K562 (cell line): ENCODE measurements around the gene SRD5A2. TPM values are rescaled to one million over a fixed set of nuclear protein-coding genes. Genes with fewer than 3 reads are reported as not detected.

Experiments
- ATAC-seq: fragments of 200-7000 bp; cut with Tn5 transposase; 3 replicates; pipeline ENCODE4 v1.9.1; 2020; ENCODE audit warnings: moderate library complexity
- BruUV-seq: library from RNA; stranded (reverse); fragments of 400-500 nt; replicated peaks from 2 replicates; lab custom pipeline; 2021; lab: Mats Ljungman, UMichigan
- CTCF ChIA-PET: fragments of 300-600 bp; formaldehyde crosslinking; extraction: SDS; loops from one replicate; lab custom pipeline; 2021; ENCODE audit warnings: low intra/inter-chr PET ratio; lab: Yijun Ruan, JAX
- POLR2A ChIA-PET: fragments of 300-600, 350-650 bp; sonication (Branson Sonifier 250); formaldehyde crosslinking; extraction: SDS; loops from one replicate; lab custom pipeline; 2021; ENCODE audit warnings: antibody characterized with exemption, inconsistent platforms; lab: Yijun Ruan, JAX
- DNase-seq, 4 experiments: peaks; one replicate each; pipeline versions ENCODE4 v3.0.0 to v3.0.0-alpha.2; 2011 to 2018; ENCODE audit warnings: low spot score in 3 of 4, mixed read lengths in 3 of 4; ENCODE audit errors: extremely low read depth in 1 of 4
- FAIRE-seq: peaks from 2 replicates; lab custom pipeline; 2011; peaks lifted over from hg19 to GRCh38; lab: Jason Lieb, UNC
- H2AFZ ChIP-seq: 2 replicates; pipeline ENCODE4 v1.6.0; 2011; ENCODE audit warnings: low read depth, low read length, control low read depth, inconsistent platforms
- H3K27ac ChIP-seq: fragments of 200-600 bp; 3 replicates; pipeline ENCODE4 v1.8.0; 2011; ENCODE audit warnings: low read depth, mild to moderate bottlenecking, control low read depth, inconsistent platforms, low read length, moderate library complexity, mixed read lengths; ENCODE audit errors: extremely low read depth
- H3K27me3 ChIP-seq, 2 experiments: fragments of 300-600 bp in 1 of 2; 2 replicates in 1 of 2; 3 replicates in 1 of 2; pipeline versions ENCODE4 v1.6.0 to v1.8.0; 2011; ENCODE audit warnings: inconsistent platforms in 2 of 2, low read length in 2 of 2, mild to moderate bottlenecking in 1 of 2, mixed read lengths in 1 of 2, moderate library complexity in 1 of 2; ENCODE audit not compliant: control insufficient read depth in 2 of 2, insufficient read depth in 2 of 2
- H3K36me3 ChIP-seq: fragments of 300-600 bp; 3 replicates; pipeline ENCODE4 v1.8.0; 2011; ENCODE audit warnings: mild to moderate bottlenecking, low read length, inconsistent platforms; ENCODE audit not compliant: control insufficient read depth, insufficient read depth
- H3K4me1 ChIP-seq, 2 experiments: fragments of 200-600 bp in 1 of 2; replicated peaks in 1 of 2; 2 replicates in 1 of 2; 3 replicates in 1 of 2; pipeline versions ENCODE4 v1.5.1 to v1.8.0; 2011; ENCODE audit warnings: inconsistent platforms in 2 of 2, low read length in 2 of 2, mild to moderate bottlenecking in 1 of 2, mixed read lengths in 1 of 2, moderate library complexity in 1 of 2; ENCODE audit not compliant: control insufficient read depth in 2 of 2, insufficient read depth in 2 of 2
- H3K4me2 ChIP-seq: 2 replicates; pipeline ENCODE4 v1.6.1; 2011; ENCODE audit warnings: low read length, control low read depth, inconsistent platforms, mixed read lengths; ENCODE audit not compliant: insufficient read depth
- H3K4me3 ChIP-seq: fragments of 200-600 bp; sonication (generic), shearing (Covaris generic); 2 replicates; pipeline ENCODE4 v1.5.1; 2016; ENCODE audit warnings: control low read depth, inconsistent platforms
- H3K79me2 ChIP-seq: fragments of 200-600 bp; 3 replicates; pipeline ENCODE4 v1.8.0; 2011; ENCODE audit warnings: low read length, inconsistent platforms; ENCODE audit not compliant: control insufficient read depth, insufficient read depth
- H3K9ac ChIP-seq, 2 experiments: 2 replicates each; pipeline versions ENCODE4 v1.6.0 to v1.6.1; 2011; ENCODE audit warnings: low read depth in 2 of 2, low read length in 2 of 2, control low read depth in 1 of 2, inconsistent platforms in 1 of 2, mild to moderate bottlenecking in 1 of 2, mixed read lengths in 1 of 2; ENCODE audit not compliant: insufficient read depth in 1 of 2
- H3K9me1 ChIP-seq: one replicate; pipeline ENCODE4 v1.6.0; 2011; ENCODE audit warnings: inconsistent platforms, mild to moderate bottlenecking, low read length, moderate library complexity; ENCODE audit not compliant: control insufficient read depth, insufficient read depth
- H3K9me3 ChIP-seq: replicated peaks from 2 replicates; pipeline ENCODE4 v1.5.1; 2011; ENCODE audit warnings: low read depth, low read length, inconsistent platforms; ENCODE audit not compliant: control insufficient read depth, insufficient read depth
- H4K20me1 ChIP-seq: replicated peaks from 2 replicates; pipeline ENCODE4 v1.6.1; 2011; ENCODE audit warnings: low read length, inconsistent platforms, mixed read lengths; ENCODE audit not compliant: control insufficient read depth, insufficient read depth
- ADNP ChIP-seq: fragments of 200-800 bp; sonication (Bioruptor generic); IDR thresholded peaks from 2 replicates; pipeline ENCODE4 v1.6.1; 2016; ENCODE audit warnings: missing genetic modification characterization, missing compliant biosample characterization
- PRDM10 ChIP-seq: fragments of 450-650 bp; IDR thresholded peaks from 2 replicates; pipeline ENCODE4 v1.6.1; 2018; ENCODE audit not compliant: partially characterized antibody
- WGBS: fragments of 100-300 bp; shearing (Covaris generic); methylation state at CpG from one replicate; pipeline ENCODE4 v1.1.6; 2016; ENCODE audit warnings: low coverage, mixed read lengths; ENCODE audit not compliant: insufficient coverage; ENCODE audit errors: missing lambda C conversion rate; 5-methylcytosine and 5-hydroxymethylcytosine counted together
- in situ Hi-C: fragments of 300-500 bp; cut with MboI; formaldehyde crosslinking; loops from 4 replicates; pipeline ENCODE4 v1.15.0; 2018; ENCODE audit warnings: inconsistent platforms, mixed read lengths
- intact Hi-C: fragments of 100-400 bp; cut with micrococcal nuclease; formaldehyde crosslinking; loops from 2 replicates; pipeline ENCODE4 v1.14.2; 2022
- polyA plus RNA-seq, 8 experiments: library from polyadenylated mRNA; depleted of rRNA in 4 of 8; stranded (reverse) in 5 of 8; unstranded in 3 of 8; fragments of >200 nt; fragmentation: Nextera tagmentation in 2 of 8; fragmentation: Illumina TruSeq in 1 of 8; extraction: Ambion mirVana in 2 of 8; extraction: Trizol in 1 of 8; gene quantifications; 2 replicates each; pipeline versions ENCODE4 v1.2.1 to v1.2.3, GENCODE V29; 2011 to 2014; ENCODE audit warnings: inconsistent platforms in 1 of 8, missing spikeins in 1 of 8
- total RNA-seq, 7 experiments: library from RNA; depleted of rRNA in 6 of 7; stranded (reverse); fragments of >200 nt in 6 of 7; fragmentation: Illumina TruSeq in 2 of 7; extraction: Trizol in 2 of 7; gene quantifications; 2 replicates each; pipeline versions ENCODE4 v1.2.1 to v1.2.3, GENCODE V29; 2011 to 2021; ENCODE audit warnings: low replicate concordance in 1 of 7

Gene SRD5A2
- total and polyA plus RNA-seq, 9 of the 15 experiments (the other 6 are each of a cell fraction or from before 2014, with no cell fraction given) = 0.03 TPM; not detected in 8

- Histone ChIP-seq H3K4me2 (no peak overlapping the region), H3K4me3 (no peak overlapping the region), H3K9me3 (no peaks in the 10 kb centered on the region), H3K27me3 (peaks cover 0 to 4% of the 10 kb centered on the region in 2 experiments; a peak in 2 of 5 replicates), H3K4me1 (no peaks in the 10 kb centered on the region), H3K9me1 (no peaks in the 10 kb centered on the region), H3K9ac (no peak overlapping the region), H3K36me3 (no peaks in the 10 kb centered on the region), H4K20me1 (no peaks in the 10 kb centered on the region), H2AFZ (no peak overlapping the region), H3K27ac (no peak overlapping the region), H3K79me2 (no peaks in the 10 kb centered on the region)
- intact Hi-C loops = no loop called here
- CTCF ChIA-PET = no interaction called here
- in situ Hi-C loops = no loop called here
- TF ChIP-seq PRDM10 (peak; percentile 26), ADNP (tag) (no peak)
- no peak for ATAC-seq
- 2% methylated on average over 8 of the region's 8 CpGs for WGBS
- no peak for FAIRE-seq
- POLR2A ChIA-PET = no interaction called here
- no peak for DNase-seq
- BruUV-seq = no TSS peak
Observed at GRCh38 chr2:31529256-31529655, 51.5 kb downstream of the SRD5A2 start.
